Cardiac muscle cell (in vitro differentiated cells and primary cell): ENCODE results near the gene LRRC47. TPM values are rescaled to one million over a fixed set of nuclear protein-coding genes. Genes with fewer than 3 reads are reported as not detected.

Experiments
- DNase-seq, 2 donors: peaks; one replicate each; pipeline versions ENCODE4 v3.0.0 to v3.0.0-alpha.2; 2010 to 2017; ENCODE audit warnings: low read depth in 1 of 2, low spot score in 1 of 2
- H3K27ac ChIP-seq: fragments of 200-600 bp; sonication (generic); 2 replicates; pipeline ENCODE4 v1.5.1; 2016
- H3K27me3 ChIP-seq: fragments of 200-600 bp; sonication (generic); 2 replicates; pipeline ENCODE4 v1.6.0; 2016; ENCODE audit warnings: control low read depth
- H3K36me3 ChIP-seq: fragments of 200-600 bp; sonication (generic); 2 replicates; pipeline ENCODE4 v1.5.1; 2016; ENCODE audit warnings: control low read depth
- H3K4me1 ChIP-seq: fragments of 200-600 bp; sonication (generic); 2 replicates; pipeline ENCODE4 v1.8.1; 2017; ENCODE audit warnings: low read depth, mild to moderate bottlenecking, mixed run types
- H3K4me3 ChIP-seq: fragments of 200-600 bp; sonication (generic); 2 replicates; pipeline ENCODE4 v1.5.1; 2016; ENCODE audit warnings: mild to moderate bottlenecking
- H3K9me3 ChIP-seq: fragments of 200-600 bp; sonication (generic); 2 replicates; pipeline ENCODE4 v1.5.1; 2017; ENCODE audit warnings: low read depth, mild to moderate bottlenecking, control low read depth
- polyA plus RNA-seq: library from polyadenylated mRNA; unstranded; fragments of >200 nt; fragmentation: Nextera tagmentation; extraction: Ambion mirVana; gene quantifications from 2 replicates; pipeline ENCODE4 v1.2.1, GENCODE V29; 2016
- total RNA-seq: library from RNA; depleted of rRNA; stranded (reverse); fragments of >200 nt; gene quantifications from 2 replicates; pipeline ENCODE4 v1.2.3, GENCODE V29; 2016
- TF ChIP-seq, protein P1 (sequence below): IDR thresholded peaks from 2 replicates; pipeline ENCODE4 v1.5.1; 2012; ENCODE audit warnings: low read depth, mild to moderate bottlenecking, low read length

The LRRC47 gene
- total and polyA plus RNA-seq, 2 experiments from 2014 or later = 61.5 to 67.5 TPM

DNA sequence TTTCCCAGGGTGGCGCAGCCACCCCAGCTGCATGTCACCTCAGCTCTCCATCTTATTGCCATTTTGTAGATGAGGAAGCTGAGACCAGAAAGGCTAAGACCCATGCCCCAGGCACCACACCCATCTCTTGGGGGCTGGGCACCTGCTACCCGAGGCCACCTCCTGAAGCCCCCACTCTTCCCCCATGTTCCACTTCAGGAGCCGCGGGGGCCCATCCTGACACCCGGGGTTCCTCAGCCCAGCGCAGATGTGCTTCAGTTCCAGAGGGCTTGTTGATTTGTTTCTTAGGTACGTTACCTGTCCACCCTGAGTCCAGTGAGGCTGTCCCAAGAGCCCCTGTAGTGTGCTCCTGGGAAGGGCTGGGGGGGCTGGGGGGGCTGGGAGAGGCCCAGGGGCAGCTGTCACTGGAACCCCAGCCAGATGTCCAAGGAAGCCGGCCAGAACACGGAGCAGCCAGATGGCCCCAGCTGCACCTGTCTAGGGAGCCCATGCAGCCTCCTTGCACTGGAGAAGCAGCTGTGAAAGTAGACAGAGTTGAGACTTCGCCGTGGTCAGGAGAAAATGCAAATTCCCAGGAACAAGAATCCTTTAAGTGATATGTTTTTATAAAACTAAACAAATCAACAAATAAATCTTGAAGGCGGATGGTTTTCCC lies 61.1 kb downstream of the LRRC47 start:
- no peak for DNase-seq
- no peak overlapping the region for H3K27ac ChIP-seq

DNA sequence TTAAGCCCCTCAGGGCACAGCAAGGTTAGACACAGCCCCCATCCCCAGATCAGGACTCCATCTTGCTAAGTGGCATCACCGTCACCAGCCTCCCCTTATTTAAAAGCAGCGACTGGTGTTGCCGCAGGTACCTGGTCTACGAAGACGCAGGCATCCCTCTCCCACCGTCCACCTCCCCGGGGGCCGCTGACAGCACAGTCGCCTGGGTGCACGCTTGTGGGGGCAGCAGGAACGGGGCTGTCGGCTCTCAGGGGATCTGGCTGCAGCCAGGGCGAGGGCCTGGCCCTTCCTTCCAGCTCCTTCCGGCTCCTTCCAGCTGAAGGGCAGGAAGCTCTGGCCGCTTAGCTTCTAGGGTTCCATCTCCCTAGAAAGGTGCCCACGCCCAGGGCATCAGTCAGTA lies 61.7 kb downstream of the LRRC47 start:
- no peaks in the 10 kb centered on the region for H3K9me3 ChIP-seq
- H3K4me1 ChIP-seq = no peaks in the 10 kb centered on the region
- DNase-seq = no peak

More for the DNA sequence above, 61.1 kb downstream of the LRRC47 start:
- no peaks in the 10 kb centered on the region for H3K9me3 ChIP-seq
- H3K4me1 ChIP-seq = no peaks in the 10 kb centered on the region
- H3K4me3 ChIP-seq = no peak overlapping the region
- peaks cover 17% of the 10 kb centered on the region for H3K36me3 ChIP-seq
- no peaks in the 10 kb centered on the region for H3K27me3 ChIP-seq
- TF ChIP-seq, protein P1, sequence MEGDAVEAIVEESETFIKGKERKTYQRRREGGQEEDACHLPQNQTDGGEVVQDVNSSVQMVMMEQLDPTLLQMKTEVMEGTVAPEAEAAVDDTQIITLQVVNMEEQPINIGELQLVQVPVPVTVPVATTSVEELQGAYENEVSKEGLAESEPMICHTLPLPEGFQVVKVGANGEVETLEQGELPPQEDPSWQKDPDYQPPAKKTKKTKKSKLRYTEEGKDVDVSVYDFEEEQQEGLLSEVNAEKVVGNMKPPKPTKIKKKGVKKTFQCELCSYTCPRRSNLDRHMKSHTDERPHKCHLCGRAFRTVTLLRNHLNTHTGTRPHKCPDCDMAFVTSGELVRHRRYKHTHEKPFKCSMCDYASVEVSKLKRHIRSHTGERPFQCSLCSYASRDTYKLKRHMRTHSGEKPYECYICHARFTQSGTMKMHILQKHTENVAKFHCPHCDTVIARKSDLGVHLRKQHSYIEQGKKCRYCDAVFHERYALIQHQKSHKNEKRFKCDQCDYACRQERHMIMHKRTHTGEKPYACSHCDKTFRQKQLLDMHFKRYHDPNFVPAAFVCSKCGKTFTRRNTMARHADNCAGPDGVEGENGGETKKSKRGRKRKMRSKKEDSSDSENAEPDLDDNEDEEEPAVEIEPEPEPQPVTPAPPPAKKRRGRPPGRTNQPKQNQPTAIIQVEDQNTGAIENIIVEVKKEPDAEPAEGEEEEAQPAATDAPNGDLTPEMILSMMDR = no peak

DNA sequence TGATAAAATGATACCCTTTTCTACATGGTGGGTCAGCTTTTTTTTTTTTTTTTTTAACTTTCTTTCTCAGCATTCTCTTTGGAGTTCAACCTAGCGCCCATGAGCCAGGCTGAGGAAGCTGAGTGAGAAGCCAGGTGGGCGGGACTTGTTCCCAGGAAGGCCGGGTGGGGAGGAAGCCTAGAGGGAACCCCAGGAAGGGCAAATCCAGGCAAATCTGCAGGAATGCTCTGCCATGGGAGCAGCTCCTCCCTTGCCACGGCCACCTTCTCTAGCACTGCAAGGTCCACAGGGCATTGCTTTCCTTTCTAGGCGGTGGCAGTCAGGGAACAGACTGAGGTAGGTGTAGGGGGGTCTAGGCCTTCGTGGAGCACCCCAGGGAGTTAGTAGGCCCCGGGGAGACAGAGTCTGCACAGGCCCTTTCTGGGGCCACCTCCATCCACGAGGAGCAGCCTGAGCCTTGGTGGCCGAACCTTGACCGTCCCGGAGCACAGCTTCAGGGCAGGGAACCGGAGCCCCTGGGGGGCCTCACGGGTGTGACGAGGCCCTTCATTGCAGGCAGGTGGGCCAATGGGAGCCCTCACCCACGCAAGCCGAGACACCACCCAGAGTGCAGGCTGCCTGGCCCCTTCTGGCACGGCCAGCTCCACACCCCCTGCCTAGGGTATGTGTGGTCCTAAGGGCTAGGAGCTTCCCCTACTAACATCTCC lies 62.3 kb downstream of the LRRC47 start:
- peaks cover 13% of the 10 kb centered on the region for H3K36me3 ChIP-seq

More for the DNA sequence above, 61.7 kb downstream of the LRRC47 start:
- Histone ChIP-seq H3K4me3 (no peak overlapping the region), H3K27ac (no peak overlapping the region), H3K27me3 (no peaks in the 10 kb centered on the region), H3K36me3 (peaks cover 13% of the 10 kb centered on the region)
- TF ChIP-seq, protein P1 = no peak

DNA sequence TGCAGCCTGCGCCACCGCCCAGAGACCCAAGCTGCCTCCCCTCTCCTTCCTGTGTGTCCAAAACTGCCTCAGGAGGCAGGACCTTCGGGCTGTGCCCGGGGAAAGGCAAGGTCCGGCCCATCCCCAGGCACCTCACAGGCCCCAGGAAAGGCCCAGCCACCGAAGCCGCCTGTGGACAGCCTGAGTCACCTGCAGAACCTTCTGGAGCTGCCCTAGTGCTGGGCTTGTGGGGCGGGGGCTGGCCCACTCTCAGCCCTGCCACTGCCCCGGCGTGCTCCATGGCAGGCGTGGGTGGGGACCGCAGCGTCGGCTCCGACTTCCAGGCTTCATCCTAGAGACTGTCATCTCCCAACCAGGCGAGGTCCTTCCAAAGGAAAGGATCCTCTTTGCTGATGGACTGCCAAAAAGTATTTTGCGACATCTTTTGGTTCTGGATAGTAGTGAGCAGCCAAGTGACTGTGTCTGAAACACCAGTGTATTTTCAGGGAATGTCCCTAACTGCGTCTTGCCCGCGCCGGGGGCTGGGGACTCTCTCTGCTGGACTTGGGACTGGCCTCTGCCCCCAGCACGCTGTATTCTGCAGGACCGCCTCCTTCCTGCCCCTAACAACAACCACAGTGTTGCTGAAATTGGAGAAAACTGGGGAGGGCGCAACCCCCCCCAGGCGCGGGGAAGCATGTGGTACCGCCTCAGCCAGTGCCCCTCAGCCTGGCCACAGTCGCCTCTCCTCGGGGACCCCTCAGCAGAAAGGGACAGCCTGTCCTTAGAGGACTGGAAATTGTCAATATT lies 63.0 kb downstream of the LRRC47 start:
- no peaks in the 10 kb centered on the region for H3K27me3 ChIP-seq
- TF ChIP-seq, protein P1 = no peak
- no peak overlapping the region for H3K27ac ChIP-seq
- H3K4me1 ChIP-seq = no peaks in the 10 kb centered on the region
- H3K36me3 ChIP-seq = peaks cover 13% of the 10 kb centered on the region
- DNase-seq = no peak
- H3K4me3 ChIP-seq = no peak overlapping the region
- H3K9me3 ChIP-seq = no peaks in the 10 kb centered on the region

More for the DNA sequence above, 62.3 kb downstream of the LRRC47 start:
- H3K9me3 ChIP-seq = no peaks in the 10 kb centered on the region
- no peak overlapping the region for H3K4me3 ChIP-seq
- DNase-seq = no peak
- H3K27ac ChIP-seq = no peak overlapping the region
- no peaks in the 10 kb centered on the region for H3K4me1 ChIP-seq
- TF ChIP-seq, protein P1 = no peak
- no peaks in the 10 kb centered on the region for H3K27me3 ChIP-seq

DNA sequence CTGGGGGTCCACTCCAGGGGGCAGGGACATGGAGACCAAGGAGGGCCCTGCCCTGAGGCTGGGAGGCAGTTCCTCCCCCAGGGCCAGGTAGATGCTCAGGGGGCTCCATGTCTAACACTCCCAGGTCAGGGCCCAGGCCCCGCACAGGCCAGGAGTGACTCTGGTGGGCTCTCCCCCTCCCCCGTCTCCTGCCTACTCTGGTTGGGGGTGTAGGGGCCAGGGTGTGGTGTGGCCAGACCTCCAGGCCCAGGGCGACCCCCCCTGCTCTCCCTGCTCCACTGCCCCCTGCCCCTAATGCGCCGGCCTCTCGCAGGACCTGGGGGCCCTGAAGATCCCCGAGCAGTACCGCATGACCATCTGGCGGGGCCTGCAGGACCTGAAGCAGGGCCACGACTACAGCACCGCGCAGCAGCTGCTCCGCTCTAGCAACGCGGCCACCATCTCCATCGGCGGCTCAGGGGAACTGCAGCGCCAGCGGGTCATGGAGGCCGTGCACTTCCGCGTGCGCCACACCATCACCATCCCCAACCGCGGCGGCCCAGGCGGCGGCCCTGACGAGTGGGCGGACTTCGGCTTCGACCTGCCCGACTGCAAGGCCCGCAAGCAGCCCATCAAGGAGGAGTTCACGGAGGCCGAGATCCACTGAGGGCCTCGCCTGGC lies 63.7 kb downstream of the LRRC47 start:
- no peak overlapping the region for H3K4me3 ChIP-seq
- TF ChIP-seq, protein P1 = no peak
- H3K36me3 ChIP-seq = peaks cover 8% of the 10 kb centered on the region
- peak in 1 of 2 donors; percentile 24 for DNase-seq
- no peaks in the 10 kb centered on the region for H3K27me3 ChIP-seq
- no peaks in the 10 kb centered on the region for H3K4me1 ChIP-seq
- no peaks in the 10 kb centered on the region for H3K9me3 ChIP-seq
- no peak overlapping the region for H3K27ac ChIP-seq
